H1 (cell line): ENCODE measurements around the gene KRTAP10-4. TPM values are rescaled to one million over a fixed set of nuclear protein-coding genes. Genes with fewer than 3 reads are reported as not detected.

Experiments
- CTCF ChIA-PET: fragments of 300-600 bp; sonication (Branson Sonifier 250); formaldehyde crosslinking; loops from one replicate; lab custom pipeline; 2021; ENCODE audit not compliant: partially characterized antibody; lab: Charles Lee
- POLR2A ChIA-PET: fragments of 300-600 bp; sonication (Branson Sonifier 250); formaldehyde crosslinking; loops from one replicate; lab custom pipeline; 2021; ENCODE audit warnings: inconsistent platforms; ENCODE audit not compliant: partially characterized antibody; lab: Charles Lee
- DNase-seq, 2 experiments: peaks; one replicate each; pipeline versions ENCODE4 v3.0.0 to v3.0.0-alpha.2; 2010 to 2022; ENCODE audit warnings: low spot score in 2 of 2, low read depth in 1 of 2, mixed read lengths in 1 of 2
- FAIRE-seq: peaks from 2 replicates; lab custom pipeline; 2011; peaks lifted over from hg19 to GRCh38; lab: Jason Lieb, UNC
- H2AFZ ChIP-seq: 2 replicates; pipeline ENCODE4 v1.8.1; 2012; ENCODE audit warnings: low read length, inconsistent platforms
- H2AK5ac ChIP-seq: 2 replicates; pipeline ENCODE4 v1.6.1; 2013; ENCODE audit warnings: low read depth, low read length
- H2BK120ac ChIP-seq: replicated peaks from 2 replicates; pipeline ENCODE3; 2013; ENCODE audit warnings: low read depth, low read length, inconsistent platforms
- H2BK12ac ChIP-seq: 2 replicates; pipeline ENCODE4 v1.6.1; 2013; ENCODE audit warnings: low read depth, low read length
- H2BK15ac ChIP-seq: 2 replicates; pipeline ENCODE4 v1.6.1; 2013; ENCODE audit warnings: low read length
- H2BK20ac ChIP-seq: 2 replicates; pipeline ENCODE4 v1.6.1; 2013; ENCODE audit warnings: low read length
- H2BK5ac ChIP-seq: 2 replicates; pipeline ENCODE4 v1.6.1; 2013; ENCODE audit warnings: low read depth, low read length
- H3K14ac ChIP-seq: 2 replicates; pipeline ENCODE4 v1.6.1; 2013; ENCODE audit warnings: inconsistent platforms; ENCODE audit not compliant: insufficient read length
- H3K18ac ChIP-seq: 2 replicates; pipeline ENCODE4 v1.6.1; 2013; ENCODE audit warnings: low read length; ENCODE audit errors: extremely low read depth
- H3K23ac ChIP-seq: 2 replicates; pipeline ENCODE4 v1.6.1; 2013; ENCODE audit warnings: inconsistent platforms; ENCODE audit not compliant: insufficient read length
- H3K23me2 ChIP-seq: 2 replicates; pipeline ENCODE4 v1.6.1; 2013; ENCODE audit warnings: low read depth, low read length
- H3K27ac ChIP-seq: 2 replicates; pipeline ENCODE4 v1.6.1; 2011; ENCODE audit warnings: low read depth, low read length, inconsistent platforms
- H3K27me3 ChIP-seq, 4 experiments: replicated peaks in 1 of 4; 1 replicate in 1 of 4; 2 replicates in 3 of 4; pipeline versions ENCODE4 v1.6.1 to v1.8.1; 2011 to 2013; ENCODE audit warnings: low read length in 3 of 4, mild to moderate bottlenecking in 3 of 4, inconsistent platforms in 2 of 4, mixed read lengths in 2 of 4, moderate library complexity in 1 of 4; ENCODE audit not compliant: control insufficient read depth in 3 of 4, insufficient read depth in 3 of 4; ENCODE audit errors: extremely low read depth in 1 of 4
- H3K36me3 ChIP-seq, 4 experiments: 2 replicates each; pipeline versions ENCODE4 v1.6.1 to v1.8.1; 2011 to 2013; ENCODE audit warnings: mild to moderate bottlenecking in 4 of 4, low read length in 3 of 4, moderate library complexity in 2 of 4, control low read depth in 1 of 4, inconsistent platforms in 1 of 4; ENCODE audit not compliant: insufficient read depth in 4 of 4, control insufficient read depth in 2 of 4
- H3K4ac ChIP-seq: replicated peaks from 2 replicates; pipeline ENCODE3; 2013; ENCODE audit warnings: low read length, low read depth, mixed read lengths, inconsistent platforms; ENCODE audit not compliant: insufficient read length
- H3K4me1 ChIP-seq, 4 experiments: replicated peaks in 1 of 4; 1 replicate in 1 of 4; 2 replicates in 3 of 4; pipeline versions ENCODE4 v1.6.1 to v1.8.1; 2011 to 2013; ENCODE audit warnings: low read length in 3 of 4, inconsistent platforms in 2 of 4, mixed read lengths in 1 of 4; ENCODE audit not compliant: insufficient read depth in 4 of 4, control insufficient read depth in 3 of 4
- H3K4me2 ChIP-seq, 2 experiments: 2 replicates each; pipeline versions ENCODE4 v1.6.1 to v1.8.1; 2011 to 2013; ENCODE audit warnings: low read depth in 2 of 2, low read length in 2 of 2, control low read depth in 1 of 2, inconsistent platforms in 1 of 2, mild to moderate bottlenecking in 1 of 2; ENCODE audit not compliant: insufficient read depth in 1 of 2
- H3K4me3 ChIP-seq, 4 experiments: fragments of 200-600, 300-600 bp in 1 of 4; sonication (generic), shearing (Covaris generic), sonication (Bioruptor Twin) in 1 of 4; 2 replicates each; pipeline versions ENCODE4 v1.5.1 to v1.8.1; 2011 to 2016; ENCODE audit warnings: low read length in 4 of 4, low read depth in 3 of 4, control low read depth in 2 of 4, inconsistent platforms in 2 of 4, mild to moderate bottlenecking in 2 of 4, mixed read lengths in 1 of 4, moderate library complexity in 1 of 4; ENCODE audit not compliant: insufficient read depth in 2 of 4; ENCODE audit errors: extremely low read depth in 1 of 4
- H3K56ac ChIP-seq: replicated peaks from 2 replicates; pipeline ENCODE3; 2013; ENCODE audit warnings: low read depth, mild to moderate bottlenecking, mixed read lengths, low read length, inconsistent platforms; ENCODE audit not compliant: insufficient read length
- H3K79me1 ChIP-seq: 2 replicates; pipeline ENCODE4 v1.6.1; 2013; ENCODE audit warnings: low read depth, low read length, control low read depth
- H3K79me2 ChIP-seq, 2 experiments: 2 replicates each; pipeline versions ENCODE4 v1.6.1 to v1.8.1; 2012 to 2013; ENCODE audit warnings: low read length in 2 of 2, mild to moderate bottlenecking in 2 of 2, inconsistent platforms in 1 of 2; ENCODE audit not compliant: insufficient read depth in 2 of 2, control insufficient read depth in 1 of 2
- H3K9ac ChIP-seq, 4 experiments: replicated peaks in 1 of 4; 1 replicate in 1 of 4; 2 replicates in 3 of 4; pipeline versions ENCODE4 v1.6.1 to v1.8.1; 2011 to 2013; ENCODE audit warnings: low read depth in 3 of 4, low read length in 3 of 4, control low read depth in 2 of 4, mild to moderate bottlenecking in 2 of 4, moderate library complexity in 2 of 4, inconsistent platforms in 1 of 4; ENCODE audit errors: extremely low read depth in 1 of 4
- H3K9me3 ChIP-seq, 2 experiments: 2 replicates each; pipeline versions ENCODE4 v1.6.1 to v1.8.1; 2012 to 2013; ENCODE audit warnings: mild to moderate bottlenecking in 2 of 2, moderate library complexity in 2 of 2, control low read depth in 1 of 2, inconsistent platforms in 1 of 2, low read depth in 1 of 2, low read length in 1 of 2, mixed read lengths in 1 of 2; ENCODE audit not compliant: insufficient read depth in 2 of 2
- H4K20me1 ChIP-seq, 2 experiments: replicated peaks in 1 of 2; 2 replicates each; pipeline versions ENCODE3 to v1.8.1; 2011 to 2013; ENCODE audit warnings: inconsistent platforms in 2 of 2, low read length in 2 of 2, mild to moderate bottlenecking in 1 of 2; ENCODE audit not compliant: insufficient read depth in 2 of 2, control insufficient read depth in 1 of 2
- H4K5ac ChIP-seq: 2 replicates; pipeline ENCODE4 v1.6.1; 2013; ENCODE audit warnings: low read length, low read depth, mixed read lengths, inconsistent platforms; ENCODE audit not compliant: insufficient read length
- H4K8ac ChIP-seq: 2 replicates; pipeline ENCODE4 v1.8.0; 2013; ENCODE audit warnings: mild to moderate bottlenecking, moderate library complexity, low read length, inconsistent platforms; ENCODE audit not compliant: insufficient read depth; ENCODE audit errors: extremely low read depth
- H4K91ac ChIP-seq: replicated peaks from 2 replicates; pipeline ENCODE3; 2013; ENCODE audit warnings: low read length, mixed read lengths, inconsistent platforms; ENCODE audit not compliant: insufficient read length
- BCL11A ChIP-seq, 2 experiments: IDR thresholded peaks; one replicate each; pipeline ENCODE4 v1.6.1; 2011; ENCODE audit warnings: low read depth in 2 of 2, low read length in 2 of 2, mild to moderate bottlenecking in 2 of 2
- BRCA1 ChIP-seq: IDR thresholded peaks from 2 replicates; pipeline ENCODE4 v1.6.1; 2012; ENCODE audit warnings: low read depth, low read length, improper control_type of control experiment
- CEBPB ChIP-seq: IDR thresholded peaks from 2 replicates; pipeline ENCODE4 v1.6.1; 2012; ENCODE audit warnings: low read depth, low read length
- CREB1 ChIP-seq: IDR thresholded peaks from 2 replicates; pipeline ENCODE4 v1.6.1; 2012; ENCODE audit warnings: inconsistent platforms
- JUN ChIP-seq: IDR thresholded peaks from 2 replicates; pipeline ENCODE4 v1.6.1; 2011; ENCODE audit warnings: low read depth, mild to moderate bottlenecking, improper control_type of control experiment, low read length
- POLR2AphosphoS5 ChIP-seq: IDR thresholded peaks from 2 replicates; pipeline ENCODE4 v1.6.1; 2011; ENCODE audit warnings: low read depth, low read length
- RAD21 ChIP-seq, 2 experiments: IDR thresholded peaks in 1 of 2; conservative IDR thresholded peaks in 1 of 2; 2 replicates each; pipeline ENCODE4 v1.6.1; 2011; ENCODE audit warnings: low read depth in 2 of 2, low read length in 2 of 2, improper control_type of control experiment in 1 of 2, inconsistent platforms in 1 of 2, mild to moderate bottlenecking in 1 of 2, moderate library complexity in 1 of 2
- RNF2 ChIP-seq: fragments of 200-900, 300-1000 bp; sonication (generic); IDR thresholded peaks from 2 replicates; pipeline ENCODE4 v1.7.1; 2016; ENCODE audit warnings: borderline replicate concordance, low read depth, mild to moderate bottlenecking, antibody characterized with exemption, low read length; ENCODE audit not compliant: poor library complexity, severe bottlenecking; ENCODE audit errors: missing control alignments
- SUZ12 ChIP-seq: fragments of 200-600 bp; sonication (generic); IDR thresholded peaks from 2 replicates; pipeline ENCODE4 v1.6.1; 2012; ENCODE audit warnings: mild to moderate bottlenecking, inconsistent platforms, low read length, moderate library complexity, mixed read lengths
- TCF12 ChIP-seq: IDR thresholded peaks from 2 replicates; pipeline ENCODE4 v1.6.1; 2011; ENCODE audit warnings: low read depth, mild to moderate bottlenecking, low read length
- TEAD4 ChIP-seq: IDR thresholded peaks from 2 replicates; pipeline ENCODE4 v1.6.1; 2012; ENCODE audit warnings: low read depth, low read length, inconsistent platforms, mixed read lengths
- ZNF274 ChIP-seq: IDR thresholded peaks from 2 replicates; pipeline ENCODE4 v1.7.0; 2012; ENCODE audit warnings: low read length, borderline replicate concordance; ENCODE audit errors: extremely low read depth
- WGBS, 2 experiments: shearing (Covaris generic) in 1 of 2; methylation state at CpG; one replicate each; pipeline versions ENCODE4 v1.1.6 to v1.1.7; 2013 to 2015; ENCODE audit warnings: low lambda C conversion rate in 2 of 2, mixed read lengths in 2 of 2, inconsistent platforms in 1 of 2, low coverage in 1 of 2, missing lambda C conversion rate in 1 of 2; ENCODE audit not compliant: insufficient replicate concordance in 2 of 2, insufficient coverage in 1 of 2, insufficient read length in 1 of 2; ENCODE audit errors: extremely low coverage in 1 of 2, missing lambda C conversion rate in 1 of 2; 5-methylcytosine and 5-hydroxymethylcytosine counted together
- polyA plus RNA-seq, 7 experiments: library from polyadenylated mRNA; depleted of rRNA in 3 of 7; stranded (reverse) in 5 of 7; unstranded in 2 of 7; fragments of >200 nt in 5 of 7; fragments of 200-250 nt in 2 of 7; gene quantifications; 1 replicate in 5 of 7; 2 replicates in 1 of 7; 4 replicates in 1 of 7; pipeline versions ENCODE4 v1.2.1 to v1.2.3, GENCODE V29; 2011 to 2013; ENCODE audit warnings: missing spikeins in 2 of 7, mixed read lengths in 2 of 7
- total RNA-seq: library from RNA; stranded (reverse); fragmentation: NEBNext Ultra II Directional; extraction: Animal tissue kit (Norgen Biotek cat#: 25700); gene quantifications from 2 replicates; pipeline ENCODE4 v1.2.1, GENCODE V29; 2021

KRTAP10-4 gene
- total and polyA plus RNA-seq, 2 of the 8 experiments (the other 6 are each of a cell fraction or from before 2014, with no cell fraction given), result not detected

DNA sequence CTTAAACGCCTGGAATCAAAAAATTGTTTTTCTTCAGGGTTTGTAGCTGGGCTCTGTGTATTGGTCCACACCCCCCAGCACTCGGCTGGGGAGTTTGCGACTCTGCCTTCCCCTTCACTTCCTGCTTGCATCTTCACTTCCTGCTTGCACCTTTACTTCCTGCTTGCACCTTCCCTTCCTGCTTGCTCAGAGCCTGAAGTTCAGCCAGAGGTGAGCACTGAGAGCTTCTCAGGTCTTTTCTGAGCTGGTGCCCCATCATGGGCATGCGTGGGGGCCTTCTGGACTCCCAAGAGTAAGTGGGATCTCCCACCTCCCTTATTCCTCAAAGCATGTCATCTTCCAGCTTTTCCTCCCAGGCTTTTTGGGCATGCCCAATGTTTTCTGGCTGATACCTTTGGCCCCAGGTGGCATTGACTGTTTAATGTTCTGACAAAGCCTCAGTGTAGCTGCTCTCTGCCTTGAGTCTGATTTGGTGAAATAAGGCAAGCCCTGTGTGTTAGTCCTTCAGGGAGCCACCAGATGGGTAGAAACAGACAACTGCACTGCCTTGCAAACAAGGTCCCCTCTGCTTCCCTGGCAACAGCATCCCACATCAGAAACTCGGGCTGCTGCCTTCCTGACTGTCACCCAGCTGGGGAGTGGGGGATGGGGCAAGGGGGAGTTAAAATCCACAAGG is 25.7 kb upstream of the KRTAP10-4 start:
- no peak overlapping the region for H3K9ac ChIP-seq
- FAIRE-seq, result peak; percentile 62
- H3K36me3 ChIP-seq, result no peaks in the 10 kb centered on the region
- 76% methylated on average over 5 of the region's 5 CpGs; no CpG with 5 or more reads in 1 of the 2 experiments for WGBS, 2 experiments
- H3K79me2 ChIP-seq, result no peaks in the 10 kb centered on the region
- H4K20me1 ChIP-seq, result no peaks in the 10 kb centered on the region
- CTCF ChIA-PET, result interaction anchor here (0.9 to 1.5 kb wide), 5 partner anchors 33 to 246 kb away, joined by 3 to 4 read pairs (median 3); no protein-coding TSS in a partner anchor
- H3K9me3 ChIP-seq, result peaks cover 1 to 4% of the 10 kb centered on the region in 2 experiments; a peak in 1 of 4 replicates
- peak overlapping the region; percentile 45 for H2BK12ac ChIP-seq
- H3K27me3 ChIP-seq, result no peaks in the 10 kb centered on the region
- H3K27ac ChIP-seq, result no peak overlapping the region
- H3K23ac ChIP-seq, result no peak overlapping the region
- no peak overlapping the region for H4K8ac ChIP-seq
- H2AK5ac ChIP-seq, result no peak overlapping the region; the same call in 1 of the 2 replicates
- H3K4me2 ChIP-seq, result peak overlapping the region in 1 of 2 experiments; percentile 61; a peak in 1 of 4 replicates
- no peak overlapping the region for H2AFZ ChIP-seq
- H4K5ac ChIP-seq, result peak overlapping the region; percentile 6
- H3K56ac ChIP-seq, result no peak overlapping the region
- H3K18ac ChIP-seq, result no peak overlapping the region; the same call in 1 of the 2 replicates
- H3K79me1 ChIP-seq, result no peaks in the 10 kb centered on the region
- H2BK20ac ChIP-seq, result peak overlapping the region; percentile 91
- peak overlapping the region; percentile 12; the same call in 1 of the 2 replicates for H2BK15ac ChIP-seq
- no peaks in the 10 kb centered on the region for H3K23me2 ChIP-seq
- POLR2A ChIA-PET, result interaction anchor here (1.8 kb wide), 1 partner anchor 10 kb away, joined by 4 read pairs; no protein-coding TSS in a partner anchor
- peak overlapping the region; percentile 66 for H4K91ac ChIP-seq
- no peak overlapping the region for H3K14ac ChIP-seq
- no peak overlapping the region for H3K4me3 ChIP-seq
- peak overlapping the region; percentile 30 for H2BK120ac ChIP-seq
- peak overlapping the region; percentile 40 for H3K4ac ChIP-seq
- peak in 1 of 2 experiments; percentile 44 for DNase-seq
- peak overlapping the region; percentile 94; the same call in 1 of the 2 replicates for H2BK5ac ChIP-seq
- H3K4me1 ChIP-seq, result peaks cover 6 to 35% (median 16%) of the 10 kb centered on the region in 4 experiments
- TF ChIP-seq POLR2AphosphoS5 (no peak), TCF12 (no peak), BCL11A (IDR thresholded peaks at IDR 0.05; ENCODE audit: low read depth in 2 of 2, low read length in 2 of 2) (no peak), CEBPB (no peak), RNF2 (no peak), CREB1 (no peak), BRCA1 (no peak), ZNF274 (no peak), RAD21 (IDR thresholded peaks at IDR 0.05 in 1 of 2, conservative IDR thresholded peaks at IDR 0.05 in 1 of 2; ENCODE audit: low read depth in 2 of 2, low read length in 2 of 2) (no peak), SUZ12 (no peak), TEAD4 (no peak), JUN (no peak)
